HG02852 (cell line): ENCODE data around the gene ANKRD44.
A peak's percentile ranks its signal among the peaks of the same experiment; 100 is the strongest.

ENCODE experiments used
- ATAC-seq: cut with Tn5 transposase; IDR thresholded peaks from one replicate; pipeline ENCODE4 v1.9.1; 2021; ENCODE audit warnings: mild to moderate bottlenecking, moderate library complexity; ENCODE audit not compliant: unreplicated experiment

ANKRD44 gene

DNA sequence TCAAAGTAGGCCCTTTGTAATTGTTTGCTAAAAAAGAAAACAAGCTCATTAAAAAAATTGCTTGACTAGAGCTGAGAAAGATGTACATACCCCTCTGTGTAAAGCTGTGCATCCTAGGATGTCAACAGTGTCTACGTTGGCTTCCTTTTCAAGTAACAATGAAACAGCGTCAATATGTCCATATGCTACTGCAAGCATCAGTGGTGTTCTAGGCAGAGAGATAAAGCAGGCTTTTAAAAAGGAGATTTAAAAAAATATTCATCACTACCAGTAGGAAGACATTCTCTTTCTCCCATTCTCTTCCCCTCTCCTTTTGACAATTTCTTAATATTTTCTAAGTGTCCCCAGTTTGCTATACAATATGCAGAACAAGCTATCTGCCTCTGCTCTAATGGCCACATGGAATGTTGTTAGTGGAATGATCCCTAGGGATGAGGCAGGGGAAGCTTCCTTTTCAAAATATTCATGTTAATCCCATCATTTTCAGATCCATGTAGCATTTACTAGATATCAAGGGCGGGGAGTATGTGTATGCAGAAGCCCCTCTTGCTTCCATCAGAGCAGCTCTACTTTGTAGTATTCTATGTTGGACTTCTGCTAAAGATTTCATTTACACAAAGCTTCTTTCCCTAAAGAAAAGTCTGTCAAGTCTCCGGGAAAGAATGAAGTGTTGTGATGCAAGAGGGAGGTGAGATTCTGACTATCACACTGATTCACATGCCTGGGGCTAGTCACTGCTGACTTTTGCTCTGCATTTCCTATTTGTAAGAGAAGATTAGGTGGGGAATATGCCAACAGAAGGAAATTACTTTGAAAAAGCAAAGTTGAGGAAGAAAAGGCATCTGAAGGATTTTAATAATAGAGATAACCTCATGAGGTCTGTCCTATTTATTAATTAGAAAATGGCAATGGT, 302.6 kb downstream of the ANKRD44 start:
- no peak for ATAC-seq

DNA sequence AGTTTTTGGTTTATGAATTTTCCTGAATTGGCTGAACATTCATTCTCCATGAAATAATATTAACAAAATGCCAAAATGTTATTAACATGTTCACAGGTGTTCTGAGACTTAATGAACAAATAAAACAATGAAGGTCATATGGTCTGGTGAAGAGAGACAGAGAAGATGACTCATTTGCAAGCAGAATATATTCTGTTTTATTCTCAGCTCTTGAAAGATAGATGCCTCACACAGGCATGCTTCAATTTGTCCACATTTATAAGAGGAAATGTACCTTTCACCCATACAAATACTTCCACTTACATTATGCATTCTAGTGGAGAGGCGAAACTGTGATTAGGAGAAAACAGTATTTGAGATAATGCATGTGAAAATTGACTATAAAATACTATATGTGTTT, 308.7 kb downstream of the ANKRD44 start:
- ATAC-seq: no peak

GRCh38 chr2:196995757-196996314, 314.7 kb downstream of the ANKRD44 start:
- no peak for ATAC-seq

DNA sequence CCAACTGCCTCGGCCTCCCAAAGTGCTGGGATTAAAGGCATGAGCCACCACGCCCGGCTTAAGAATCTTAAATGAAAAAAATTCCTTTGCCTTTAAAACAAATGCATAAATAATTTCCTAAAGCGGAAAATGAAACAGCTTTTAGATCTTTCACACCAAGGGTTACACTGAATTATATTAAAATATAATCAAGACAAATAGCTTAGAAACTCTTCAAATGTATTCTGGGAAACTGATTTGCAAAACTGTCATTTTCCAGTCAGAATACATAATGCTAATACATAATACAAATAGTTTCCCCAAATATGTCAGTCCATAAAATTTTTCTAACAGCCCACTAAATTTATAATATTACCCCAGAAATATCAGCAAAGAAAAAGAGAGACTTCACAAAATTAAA, 315.8 kb downstream of the ANKRD44 start:
- no peak for ATAC-seq

- no peak for ATAC-seq
Observed at GRCh38 chr2:196993617-196994016, 317.0 kb downstream of the ANKRD44 start.

- ATAC-seq: no peak
Observed at GRCh38 chr2:196992466-196992865, 318.1 kb downstream of the ANKRD44 start.

GRCh38 chr2:196990788-196991461, 319.7 kb downstream of the ANKRD44 start:
- ATAC-seq: no peak

DNA sequence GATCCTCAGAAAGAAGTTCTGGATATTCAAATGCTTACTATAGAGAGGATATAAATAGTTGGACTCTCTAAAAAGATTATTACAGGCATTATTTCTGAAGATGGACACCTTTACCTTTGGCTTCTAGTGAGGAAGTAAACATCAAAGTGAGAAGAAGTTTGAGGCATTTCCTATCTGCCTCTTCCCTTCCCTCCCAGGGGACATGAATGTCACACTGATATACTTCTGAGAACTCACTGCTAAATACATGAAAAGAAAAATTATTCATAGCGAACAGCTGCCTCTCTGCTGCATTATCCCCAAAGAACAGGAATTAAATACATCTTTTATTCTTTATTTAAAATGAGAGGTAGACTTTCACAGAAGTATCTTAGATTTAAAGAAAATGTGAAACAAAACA, 320.5 kb downstream of the ANKRD44 start:
- ATAC-seq: no peak

- no peak for ATAC-seq
Observed at GRCh38 chr2:196989496-196989895, 321.1 kb downstream of the ANKRD44 start.

- no peak for ATAC-seq
Observed at GRCh38 chr2:196988639-196989038, 321.9 kb downstream of the ANKRD44 start.

GRCh38 chr2:196987649-196988364, 322.8 kb downstream of the ANKRD44 start:
- ATAC-seq: peak; percentile 76

DNA sequence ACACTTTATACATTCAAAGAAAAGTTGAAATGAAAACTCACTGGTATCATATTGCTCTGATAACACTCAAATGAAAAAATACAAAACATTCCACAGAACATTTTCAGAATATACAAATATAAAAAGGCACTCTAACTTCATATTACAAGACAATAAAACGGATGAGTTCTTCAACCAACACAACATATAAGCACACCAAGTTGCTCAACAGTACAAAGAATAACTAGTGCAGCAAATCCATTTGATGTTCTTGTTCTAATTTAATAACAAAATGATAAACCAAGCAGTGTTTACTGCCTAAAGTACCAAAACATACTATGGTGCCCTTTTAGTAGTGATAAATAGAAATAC, 323.3 kb downstream of the ANKRD44 start:
- ATAC-seq: no peak

DNA sequence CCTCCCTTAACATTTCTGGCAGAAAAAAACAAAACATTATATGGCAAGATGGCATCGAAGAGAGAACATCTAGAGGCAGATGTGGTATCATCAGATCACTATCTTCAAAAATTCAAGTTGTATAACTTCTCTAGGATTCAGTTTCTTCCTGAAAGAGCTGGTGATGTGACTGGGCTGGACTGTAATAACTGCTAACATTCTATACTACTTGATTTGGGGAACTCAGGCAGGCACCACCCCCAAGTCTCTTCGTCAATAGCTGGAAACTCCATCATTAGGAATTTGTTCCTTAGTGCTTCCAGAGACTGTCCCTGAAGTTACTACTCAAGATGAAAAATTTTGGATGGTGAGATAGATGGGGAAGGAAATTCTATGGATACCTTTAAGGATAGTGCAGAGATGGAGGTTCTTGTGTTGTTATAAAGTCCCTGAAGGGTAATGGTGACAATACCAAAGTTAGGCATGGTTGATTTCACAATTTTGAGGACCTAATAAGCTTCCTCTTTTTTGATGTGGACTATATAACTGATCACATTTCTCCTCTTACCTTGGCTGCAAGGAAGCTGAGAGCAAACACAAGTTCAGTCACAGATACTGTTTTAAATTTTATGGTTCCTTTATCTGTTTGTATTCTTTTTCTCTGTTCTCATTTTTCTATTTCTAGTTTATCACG, 324.9 kb downstream of the ANKRD44 start:
- ATAC-seq: no peak

GRCh38 chr2:196984903-196985302, 325.7 kb downstream of the ANKRD44 start:
- no peak for ATAC-seq

GRCh38 chr2:196983934-196984333, 326.6 kb downstream of the ANKRD44 start:
- no peak for ATAC-seq

- ATAC-seq: no peak
Observed at GRCh38 chr2:196980473-196980872, 330.1 kb downstream of the ANKRD44 start.

DNA sequence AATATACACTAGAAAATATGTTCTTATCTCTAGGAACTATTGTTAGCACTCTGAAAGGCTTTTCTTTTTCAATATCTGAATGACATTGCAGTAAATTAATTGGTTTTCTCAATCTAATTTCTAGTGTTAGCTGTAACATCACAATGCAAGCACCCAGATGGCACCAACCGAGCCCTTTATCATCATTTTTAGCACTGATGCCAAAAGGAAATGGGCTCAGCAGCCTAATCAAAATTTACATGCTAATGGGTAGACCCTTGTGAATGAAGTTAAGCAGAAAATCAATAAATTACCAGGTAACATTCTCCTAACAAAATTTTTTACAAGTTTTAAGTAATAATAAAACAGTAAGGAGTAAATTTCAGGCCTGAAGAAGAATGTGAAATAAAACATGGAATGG, 330.6 kb downstream of the ANKRD44 start:
- ATAC-seq: no peak

GRCh38 chr2:196977507-196977906, 333.1 kb downstream of the ANKRD44 start:
- no peak for ATAC-seq

GRCh38 chr2:196974970-196975369, 335.6 kb downstream of the ANKRD44 start:
- no peak for ATAC-seq

GRCh38 chr2:196971574-196972279, 338.9 kb downstream of the ANKRD44 start:
- ATAC-seq: no peak
